GM21360 (cell line): Measurements from ENCODE around the gene CIITA.
A peak's percentile ranks its signal among the peaks of the same experiment; 100 is the strongest.
"Not testable (repeated sequence)": the region's sequence is repeated elsewhere in the genome, so short reads cannot be mapped to it uniquely, and the experiment has no call there.

ENCODE experiments used
- ATAC-seq: cut with Tn5 transposase; IDR thresholded peaks from one replicate; pipeline ENCODE4 v1.9.1; 2021; ENCODE audit warnings: mild to moderate bottlenecking, moderate library complexity; ENCODE audit not compliant: unreplicated experiment

Gene CIITA

DNA sequence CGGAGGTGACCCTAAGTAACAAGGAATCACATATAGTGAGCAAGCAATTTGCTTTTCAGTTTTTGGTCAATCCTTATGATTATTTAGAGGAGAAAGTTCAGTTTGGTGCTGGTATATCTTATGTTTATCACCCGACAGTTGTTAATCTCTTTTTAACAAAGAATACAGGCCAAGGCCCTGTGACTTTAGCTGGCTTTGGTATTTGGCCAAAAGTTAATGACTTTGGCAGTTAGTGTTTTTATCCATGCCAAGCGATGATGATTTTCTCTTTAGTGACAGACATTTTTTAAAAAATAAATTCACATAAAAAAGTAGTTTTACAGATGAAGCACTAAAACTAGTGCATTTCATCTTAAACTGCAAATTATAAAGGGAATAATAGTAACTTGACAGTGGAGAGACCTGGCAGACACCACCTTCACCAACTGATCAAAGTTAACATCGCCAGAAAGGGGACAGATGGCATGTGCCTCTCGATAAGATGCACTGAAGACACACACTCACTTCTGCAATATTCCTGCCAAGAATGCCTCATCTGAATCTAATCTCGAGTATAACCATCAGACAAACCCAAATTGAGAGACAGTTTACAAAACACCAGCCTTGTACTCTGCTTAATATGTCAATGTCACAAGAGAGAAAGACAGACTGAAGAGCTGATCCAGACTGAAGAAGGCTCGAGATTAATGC is 58.4 kb downstream of the CIITA start:
- no peak for ATAC-seq

DNA sequence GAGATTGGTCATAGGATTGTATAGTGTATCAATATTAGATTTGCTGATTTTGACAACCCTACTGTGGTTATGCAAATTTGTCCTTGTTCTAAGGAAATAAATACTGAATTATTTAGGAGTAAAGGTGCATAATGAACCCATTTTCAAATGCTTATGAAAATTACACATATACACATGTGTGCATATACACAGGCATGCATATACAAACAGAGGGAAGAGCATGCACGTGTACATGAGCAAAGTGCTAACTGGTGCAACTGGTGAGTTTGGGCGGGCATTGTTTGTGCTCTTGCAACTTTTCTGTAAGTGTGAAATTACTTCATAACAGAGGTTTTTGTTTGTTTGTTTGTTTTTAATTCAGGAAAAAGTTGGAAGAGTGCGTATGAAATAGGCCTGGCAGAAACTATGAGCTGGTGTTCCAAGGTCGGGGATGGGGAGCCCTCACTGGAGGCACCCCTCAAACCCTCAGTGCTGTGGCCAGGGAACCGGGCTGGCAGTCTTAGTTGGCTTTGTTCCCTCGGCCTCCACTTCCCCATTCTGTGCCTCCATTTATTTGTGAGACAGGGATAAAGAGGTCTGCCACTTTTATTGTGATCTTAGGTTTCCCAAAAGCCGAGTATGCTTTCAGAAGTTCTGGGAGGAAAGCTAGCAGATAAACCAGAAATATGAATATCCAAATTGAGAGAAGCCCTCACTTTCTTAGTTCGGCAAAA is 59.4 kb downstream of the CIITA start:
- no peak for ATAC-seq

DNA sequence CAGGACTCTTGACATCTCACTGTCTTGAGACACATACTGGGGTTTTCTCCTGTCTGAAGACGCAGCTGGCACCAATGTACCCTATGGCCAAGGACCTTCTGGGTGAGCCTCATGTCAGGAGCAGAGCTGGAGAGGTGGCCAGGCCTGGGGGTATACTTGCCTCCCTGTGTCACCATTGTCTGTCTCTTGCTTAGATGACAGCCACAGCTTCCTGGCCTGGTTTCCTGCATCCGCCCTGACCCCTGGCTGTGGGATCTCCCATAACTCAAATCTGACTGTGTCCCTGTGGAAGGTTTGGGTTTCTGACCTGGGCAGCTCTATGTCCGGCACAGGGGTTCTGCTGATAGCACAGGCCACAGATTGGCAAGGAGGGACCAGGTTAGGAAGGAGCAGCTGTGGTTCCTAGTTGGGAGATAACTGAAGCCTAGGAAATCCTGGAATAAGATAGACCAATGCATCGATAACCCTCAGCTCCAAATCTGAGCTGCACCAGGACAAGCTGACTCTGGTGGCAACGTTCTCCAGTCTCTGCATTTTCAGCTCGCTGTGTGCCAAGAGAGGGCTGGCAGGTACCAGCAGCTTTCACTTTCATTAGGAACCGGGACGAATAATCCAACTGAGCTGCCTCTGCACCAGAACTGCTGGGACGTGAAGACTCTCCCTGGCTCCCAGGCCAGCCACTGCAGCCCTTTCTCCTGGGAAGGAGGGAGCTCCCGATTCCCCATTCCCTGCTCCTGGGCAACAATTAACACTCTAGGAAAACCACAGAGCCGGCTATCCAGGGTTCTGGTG is 60.3 kb downstream of the CIITA start:
- no peak for ATAC-seq

DNA sequence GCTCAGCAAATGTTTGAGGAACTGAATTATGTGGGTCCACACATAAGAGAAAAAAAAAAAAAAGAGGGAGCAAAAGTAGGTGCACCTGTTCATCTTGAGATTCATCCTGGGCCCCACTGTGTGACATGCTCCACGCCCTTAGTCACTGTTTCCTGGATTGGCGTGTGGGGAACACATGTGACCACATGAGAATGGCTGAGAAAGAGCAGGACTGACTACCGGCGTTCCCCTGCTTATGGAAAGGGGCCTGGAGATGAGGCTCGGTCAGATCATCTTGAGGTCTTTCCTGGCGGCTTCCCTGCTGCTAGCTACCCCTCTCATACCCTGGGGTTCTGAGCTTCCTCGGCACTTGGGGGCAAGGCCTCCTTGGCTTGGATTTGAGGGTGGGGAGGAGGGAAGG is 61.3 kb downstream of the CIITA start:
- ATAC-seq: no peak

DNA sequence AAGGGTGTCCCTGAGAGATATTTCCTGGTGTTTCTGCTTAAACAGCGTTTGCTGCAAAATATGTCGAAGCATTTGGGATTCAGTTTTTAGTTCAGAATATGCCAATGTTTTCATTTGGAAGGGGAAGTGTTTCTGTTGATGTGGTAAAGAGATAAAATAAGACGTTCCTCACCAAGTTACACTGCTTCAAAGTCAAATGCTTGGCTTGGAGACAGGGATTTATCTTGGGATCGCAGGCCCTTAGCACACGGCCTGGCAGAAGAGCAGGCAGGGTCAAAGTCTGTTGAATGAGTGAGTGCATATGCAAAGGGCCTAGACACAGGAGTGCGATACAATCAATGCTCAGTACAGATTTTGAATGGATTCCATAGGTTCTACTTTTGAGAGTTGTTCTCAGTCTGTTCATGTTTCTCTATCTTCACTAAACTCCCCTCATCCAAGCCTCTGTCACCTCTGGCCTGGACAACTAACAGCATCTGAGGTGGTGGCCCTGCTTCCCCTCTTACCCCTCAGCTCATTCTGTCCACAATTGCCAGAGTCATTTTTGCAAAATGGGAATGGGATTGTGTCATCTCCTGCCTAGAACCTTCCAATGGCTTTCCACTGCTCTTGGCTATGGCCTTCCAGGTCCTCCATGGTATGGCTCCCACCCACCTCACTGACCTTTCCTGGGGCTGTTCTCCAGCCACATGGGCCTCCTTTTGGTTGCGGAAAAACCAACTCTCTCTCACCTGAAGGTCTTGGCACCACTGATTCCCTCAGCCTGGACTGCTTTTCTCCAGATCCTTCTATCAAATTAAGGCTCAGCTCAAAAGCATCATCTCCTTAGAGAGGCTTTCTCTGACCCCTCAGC is 62.0 kb downstream of the CIITA start:
- no peak for ATAC-seq

DNA sequence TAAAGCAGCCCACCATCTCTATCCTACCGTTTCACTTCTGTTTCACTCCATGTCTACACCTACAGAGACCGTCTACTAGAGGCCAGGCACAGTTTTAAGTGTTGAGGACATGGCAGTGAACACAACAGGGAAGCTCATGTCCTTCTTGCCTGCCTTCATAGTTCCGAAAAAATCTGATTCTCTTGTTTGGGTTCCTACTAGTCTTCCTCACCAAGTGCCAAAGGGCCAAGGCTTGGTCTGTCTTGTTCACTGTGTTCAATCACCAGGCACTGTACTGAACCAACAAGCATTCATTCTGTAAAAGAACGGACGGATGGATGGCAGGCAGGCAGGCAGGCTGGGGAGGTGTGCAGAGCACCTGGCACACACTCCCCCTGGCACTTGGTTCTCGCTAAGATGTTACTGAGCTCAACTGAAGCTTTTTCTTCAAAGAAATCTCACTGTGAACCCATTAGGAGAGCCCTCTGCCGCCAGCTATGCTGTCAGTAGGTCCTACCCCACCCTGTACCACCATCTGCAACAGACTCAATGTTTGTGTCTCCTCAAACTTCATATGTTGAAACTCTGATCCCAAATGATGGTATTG is 62.7 kb downstream of the CIITA start:
- no peak for ATAC-seq

DNA sequence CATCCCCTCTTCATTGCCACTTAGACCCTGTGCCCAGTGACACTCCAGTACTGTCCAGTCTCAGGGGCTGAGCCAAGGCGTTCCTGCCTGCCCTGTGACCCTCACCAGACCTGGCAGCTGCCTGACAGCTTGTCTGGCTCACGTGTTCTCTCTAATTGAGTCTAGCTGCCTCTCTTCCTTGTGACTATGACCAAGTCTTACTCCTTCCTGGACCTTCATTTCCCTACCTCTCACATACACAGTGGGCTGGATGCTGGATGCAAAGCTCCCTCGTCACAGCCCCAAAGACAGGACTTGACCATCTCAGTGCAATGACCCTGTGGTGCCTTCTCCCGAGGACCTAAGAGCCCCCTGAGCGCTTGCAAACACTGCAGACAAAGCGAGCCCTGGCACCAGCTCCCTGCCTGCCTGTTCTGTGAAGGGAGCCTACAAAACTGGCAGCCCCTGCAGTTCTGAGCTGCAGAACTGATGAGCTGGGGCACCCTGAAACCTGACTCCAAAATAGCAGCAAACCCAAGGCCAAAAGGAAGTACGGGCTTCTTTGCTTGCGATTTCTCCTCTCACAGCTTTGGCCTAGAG is 63.6 kb downstream of the CIITA start:
- no peak for ATAC-seq

DNA sequence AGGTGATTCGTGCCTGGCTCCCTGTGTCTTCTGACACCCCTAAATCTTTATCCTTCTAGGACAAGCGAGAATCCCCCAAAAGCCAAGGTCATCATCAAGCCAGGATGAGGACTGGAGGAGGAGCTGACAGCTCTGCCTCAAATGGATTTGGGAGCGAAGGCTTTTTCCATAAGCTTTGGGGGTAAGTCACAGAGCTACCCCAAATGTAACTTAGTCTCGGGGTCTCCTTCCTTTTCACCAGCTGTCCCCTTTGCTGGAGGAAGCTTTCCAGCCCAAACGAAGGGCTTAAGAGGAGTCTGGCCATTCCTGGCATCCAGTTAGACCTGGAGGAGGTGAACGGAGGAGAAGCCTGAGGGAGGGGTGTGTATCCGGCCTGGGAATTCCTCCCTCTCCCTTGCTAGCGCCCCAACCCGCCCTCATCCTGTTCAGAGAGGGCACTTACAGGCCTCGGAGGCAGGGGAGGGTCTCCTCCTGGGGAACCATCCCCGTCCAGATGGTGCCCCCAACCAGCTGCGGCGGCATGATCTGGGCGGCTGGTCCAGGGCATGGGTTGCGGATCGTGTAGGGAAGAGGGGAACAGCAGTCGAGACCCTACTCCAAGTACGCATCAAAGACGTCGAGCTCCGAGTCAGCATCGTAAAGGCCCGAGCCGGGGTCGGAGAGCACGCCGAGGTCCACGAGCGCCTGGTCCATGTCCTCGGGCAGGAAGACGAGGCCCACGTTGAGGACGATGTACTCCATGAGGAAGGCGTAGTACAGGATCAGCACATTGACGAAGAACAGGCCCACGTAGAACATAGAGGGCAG is 64.3 kb downstream of the CIITA start:
- ATAC-seq: no peak

DNA sequence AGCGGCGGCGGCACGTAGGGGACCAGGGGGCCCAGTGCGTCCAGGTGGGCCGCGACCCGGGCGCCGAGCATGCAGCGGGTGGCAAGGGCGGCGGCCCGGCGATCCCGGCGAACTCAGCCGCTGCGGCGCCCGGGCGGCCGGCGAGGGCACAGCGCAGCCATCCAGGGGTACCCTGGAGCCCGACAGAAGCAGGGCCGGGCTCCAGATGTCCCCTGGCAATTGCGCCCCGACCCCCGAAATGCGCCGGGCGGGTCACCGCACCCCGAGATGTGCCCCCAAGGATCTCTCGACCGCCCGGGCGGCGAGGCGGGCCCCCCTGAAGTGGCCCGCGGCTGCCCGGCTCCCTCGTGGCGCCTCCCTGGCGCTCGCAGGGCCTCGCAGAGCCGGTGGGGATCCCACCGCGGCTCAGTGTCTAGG is 64.9 kb downstream of the CIITA start:
- not testable (repeated sequence) for ATAC-seq

DNA sequence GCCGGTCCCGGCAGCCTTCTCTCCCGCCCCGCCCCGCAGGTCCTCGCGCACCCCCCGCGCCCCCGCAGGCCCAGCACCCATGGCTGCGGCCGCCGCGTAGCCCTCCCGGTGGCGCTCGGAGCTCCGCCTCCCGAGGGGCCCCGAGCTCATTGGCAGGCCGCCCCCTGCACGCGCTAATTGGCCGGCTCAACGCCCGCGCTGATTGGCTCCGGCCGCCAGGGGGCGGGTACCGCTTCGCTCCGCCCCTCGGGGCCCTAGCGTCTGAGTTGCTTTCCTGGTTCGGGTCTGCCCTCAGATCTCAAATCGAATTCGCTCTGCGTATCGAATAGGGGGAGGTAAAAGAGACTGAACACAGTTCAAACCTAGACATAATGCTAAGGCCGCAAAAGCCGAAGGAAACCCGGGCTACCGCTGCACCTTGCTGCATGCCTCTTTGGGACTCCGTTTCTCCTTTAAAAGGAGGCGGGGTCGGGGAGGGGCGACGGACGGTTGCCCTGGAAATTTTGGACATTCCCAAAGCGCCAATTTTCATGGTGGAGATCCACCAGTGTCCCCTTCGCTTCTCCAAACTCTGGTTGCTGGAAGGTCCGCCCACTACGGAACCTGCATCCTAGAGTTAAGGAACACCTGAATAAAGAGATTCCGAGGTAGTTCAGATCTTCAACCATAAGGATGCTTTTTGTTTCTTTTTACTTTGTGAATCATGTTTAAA is 65.5 kb downstream of the CIITA start, which contains the start of gene DEXI:
Gene DEXI (minus strand): TSS at position 117 of the 712 bp plus-strand sequence. CDS start 463 bp downstream, outside the sequence.
- peak; percentile 61 for ATAC-seq

DNA sequence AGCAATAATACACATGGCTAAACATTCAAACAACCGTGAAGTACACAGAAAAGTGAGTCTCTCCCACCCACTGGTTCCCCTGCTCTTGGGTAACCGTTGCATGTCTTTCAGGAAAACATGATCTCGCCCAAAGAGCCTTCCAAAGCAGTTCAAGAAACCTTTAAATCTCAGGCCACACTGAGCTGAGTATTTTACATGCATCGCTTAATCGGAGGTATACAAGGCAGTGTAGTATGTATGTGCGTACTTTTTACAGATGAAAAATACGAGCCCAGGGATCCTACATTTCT is 66.0 kb downstream of the CIITA start:
- ATAC-seq: no peak

DNA sequence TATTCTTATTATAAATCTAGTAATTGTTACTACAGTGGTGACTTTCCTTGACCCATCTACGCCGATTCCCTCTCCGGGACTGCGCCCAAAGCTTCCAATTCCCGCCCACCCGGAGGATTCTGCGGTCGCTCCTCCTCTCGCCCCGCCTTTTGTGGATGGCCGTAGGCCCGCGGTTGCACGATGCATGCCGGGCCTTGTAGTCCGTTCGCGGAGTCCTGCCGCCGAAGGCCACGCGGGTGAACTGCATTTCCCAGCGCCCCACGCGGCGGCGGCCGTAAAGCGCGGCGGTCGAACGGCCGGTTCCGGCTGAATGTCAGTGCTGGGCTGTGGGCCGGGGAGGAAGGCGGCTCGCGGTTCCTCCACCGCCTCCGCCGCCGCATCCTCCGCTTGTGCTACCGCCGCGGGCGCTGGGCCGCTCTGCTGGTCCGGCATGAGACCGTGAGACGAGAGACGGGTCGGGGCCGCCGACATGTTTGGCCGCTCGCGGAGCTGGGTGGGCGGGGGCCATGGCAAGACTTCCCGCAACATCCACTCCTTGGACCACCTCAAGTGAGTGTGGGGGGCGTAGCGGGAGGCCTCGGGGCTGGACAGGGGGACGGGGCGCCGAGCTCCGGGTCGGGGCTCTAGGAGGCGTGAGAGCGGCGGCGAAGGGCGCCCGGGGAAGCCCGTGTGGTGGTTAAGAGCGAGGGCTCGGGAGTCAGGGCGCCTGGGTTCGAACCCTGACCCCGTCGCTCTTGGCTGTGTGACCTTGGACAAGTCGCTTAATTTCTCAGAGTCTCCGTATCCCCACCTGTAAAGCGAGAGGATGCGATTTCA is 67.5 kb downstream of the CIITA start, which contains the start of gene CLEC16A:
Gene CLEC16A (plus strand): TSS at position 316 of the 816 bp plus-strand sequence. CDS start 154 bp downstream, at position 470.
- ATAC-seq: peak; percentile 61

DNA sequence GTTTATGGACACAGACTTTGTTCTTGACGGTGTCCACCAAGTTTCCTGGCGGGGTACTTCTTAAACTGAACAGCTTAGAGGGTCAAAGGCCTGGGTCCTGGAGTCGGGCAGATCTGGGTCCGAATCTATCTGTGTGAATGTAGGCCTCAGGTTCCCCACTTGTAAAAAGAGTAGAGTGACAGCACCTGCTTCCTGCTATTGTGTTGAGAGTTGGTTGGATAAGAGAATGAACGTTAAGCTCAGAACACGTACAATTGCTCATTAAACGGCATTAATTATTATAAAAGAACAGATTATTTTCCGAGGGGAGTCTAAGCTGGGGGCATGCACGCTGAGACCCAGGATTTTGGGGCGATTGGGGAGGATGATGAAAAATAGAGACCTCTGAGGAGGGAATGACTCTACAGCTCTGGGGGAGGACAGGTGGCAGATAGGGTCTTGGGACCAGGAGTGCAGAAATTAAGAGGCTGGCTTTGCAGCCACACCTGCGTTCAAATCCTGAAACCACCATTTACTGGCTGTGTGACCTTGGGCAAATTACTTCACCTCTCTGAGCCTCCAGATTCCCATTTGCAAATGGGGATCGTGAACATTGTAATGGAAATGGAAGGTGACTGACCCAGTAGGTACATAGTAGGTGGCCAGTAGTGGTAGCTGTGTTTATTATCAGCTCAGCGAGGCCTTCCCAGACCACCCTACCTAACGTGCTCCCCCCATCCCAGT is 68.2 kb downstream of the CIITA start:
- ATAC-seq: no peak

DNA sequence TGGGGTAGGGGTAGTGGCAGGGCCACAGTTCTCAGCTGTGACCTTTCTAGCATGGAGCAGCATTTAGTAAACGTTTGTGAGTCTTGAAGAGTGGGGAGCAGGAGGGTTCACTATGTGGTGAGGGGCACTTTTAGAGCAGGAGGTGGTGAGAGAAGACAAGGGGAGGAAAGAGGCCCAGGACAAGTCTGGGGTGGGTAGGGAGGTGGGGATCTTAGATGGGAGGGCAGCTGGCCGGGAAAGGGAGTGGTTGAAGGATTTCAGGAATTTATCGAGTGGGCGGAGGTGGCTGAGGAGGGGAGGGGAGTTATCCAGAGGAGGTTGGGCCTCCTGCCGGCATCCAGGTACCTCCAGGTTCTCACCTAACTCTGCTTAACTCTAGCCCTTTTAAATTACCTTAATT is 69.3 kb downstream of the CIITA start:
- no peak for ATAC-seq

DNA sequence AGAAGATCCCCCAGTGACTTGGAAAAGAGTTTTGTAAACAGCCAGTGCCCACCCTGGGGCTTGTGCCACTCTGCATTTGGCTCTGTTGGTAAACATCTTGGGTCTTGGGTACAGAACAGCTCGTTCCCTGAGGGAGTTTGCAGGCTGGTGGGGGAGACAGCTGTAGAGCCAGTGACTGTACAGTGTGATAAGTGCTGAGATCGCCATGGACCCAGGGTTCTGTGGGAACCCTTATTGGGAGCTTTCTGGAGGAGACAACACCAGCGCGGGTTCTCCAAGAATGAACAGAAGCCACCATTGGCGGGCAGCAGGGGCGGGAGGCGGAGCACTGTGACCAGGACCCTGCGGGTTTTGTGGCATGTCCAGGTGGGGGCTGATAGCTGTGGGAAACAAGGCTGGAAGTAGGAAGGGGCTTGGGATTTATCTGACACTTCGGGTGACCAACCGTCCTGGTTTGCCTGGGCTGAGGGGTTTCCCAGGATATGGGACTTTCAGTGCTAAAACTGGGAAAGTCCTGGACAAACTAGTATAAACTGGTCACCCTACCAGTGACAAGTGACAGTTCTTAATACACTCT is 70.3 kb downstream of the CIITA start:
- no peak for ATAC-seq

DNA sequence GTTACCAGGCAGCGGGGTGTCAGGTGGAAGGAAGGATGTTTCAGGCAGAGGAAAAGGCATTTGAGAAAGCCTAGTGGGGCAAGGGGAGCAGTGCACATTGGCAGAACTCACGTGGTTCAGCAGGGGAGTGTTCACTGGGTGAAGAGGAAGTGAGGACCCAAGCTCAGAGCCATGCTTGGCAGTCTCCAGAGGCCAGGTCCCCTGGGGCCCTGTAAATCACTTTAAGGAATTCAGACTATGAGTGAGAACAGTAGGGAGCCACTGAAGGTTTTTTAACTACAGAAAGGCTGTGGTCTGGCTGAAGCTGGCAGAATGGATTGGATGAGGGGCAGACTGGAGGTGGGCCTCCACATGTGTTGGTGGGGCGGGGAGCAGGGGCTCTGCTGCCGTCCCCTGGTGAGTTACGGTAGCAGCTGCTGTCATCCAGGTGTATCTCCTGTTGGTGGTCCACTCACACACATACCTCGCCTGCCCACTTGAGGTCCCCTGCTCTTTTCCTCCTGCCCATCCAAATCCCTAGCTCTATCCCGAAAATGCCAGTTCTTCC is 72.5 kb downstream of the CIITA start:
- ATAC-seq: peak; percentile 77
